H1 (cell line): ENCODE results near the gene TSGA10. TPM values are rescaled to one million over a fixed set of nuclear protein-coding genes. Genes with fewer than 3 reads are reported as not detected.

Experiments
- ASH2L ChIP-seq: fragments of 200-600, 300-600 bp; sonication (generic); IDR thresholded peaks from one replicate; pipeline ENCODE4 v1.7.1; 2017; ENCODE audit warnings: low read length
- E2F6 ChIP-seq: IDR thresholded peaks from 2 replicates; pipeline ENCODE4 v1.6.1; 2012; ENCODE audit warnings: inconsistent platforms
- EP300 ChIP-seq, 2 experiments: IDR thresholded peaks; 1 replicate in 1 of 2; 2 replicates in 1 of 2; pipeline ENCODE4 v1.6.1; 2011 to 2012; ENCODE audit warnings: low read depth in 2 of 2, low read length in 2 of 2, mild to moderate bottlenecking in 2 of 2, borderline replicate concordance in 1 of 2, inconsistent platforms in 1 of 2, moderate library complexity in 1 of 2
- HDAC6 ChIP-seq: IDR thresholded peaks from one replicate; pipeline ENCODE4 v1.7.1; 2012; ENCODE audit warnings: low read depth, mild to moderate bottlenecking, inconsistent platforms, low read length, moderate library complexity
- polyA plus RNA-seq, 7 experiments: library from polyadenylated mRNA; depleted of rRNA in 3 of 7; stranded (reverse) in 5 of 7; unstranded in 2 of 7; fragments of >200 nt in 5 of 7; fragments of 200-250 nt in 2 of 7; gene quantifications; 1 replicate in 5 of 7; 2 replicates in 1 of 7; 4 replicates in 1 of 7; pipeline versions ENCODE4 v1.2.1 to v1.2.3, GENCODE V29; 2011 to 2013; ENCODE audit warnings: missing spikeins in 2 of 7, mixed read lengths in 2 of 7
- total RNA-seq: library from RNA; stranded (reverse); fragmentation: NEBNext Ultra II Directional; extraction: Animal tissue kit (Norgen Biotek cat#: 25700); gene quantifications from 2 replicates; pipeline ENCODE4 v1.2.1, GENCODE V29; 2021

The TSGA10 gene
- total and polyA plus RNA-seq, 2 of the 8 experiments (the other 6 are each of a cell fraction or from before 2014, with no cell fraction given) = 2.2 to 7.4 TPM

- TF ChIP-seq EP300 (IDR thresholded peaks at IDR 0.05; ENCODE audit: borderline replicate concordance in 1 of 2, low read depth in 2 of 2, low read length in 2 of 2) (no peak), ASH2L (no peak), E2F6 (no peak), HDAC6 (no peak)
Observed at GRCh38 chr2:99032001-99032400, 122.7 kb downstream of the TSGA10 start (continued).
